ENCODE measurements around the gene AUNIP. TPM values are rescaled to one million over a fixed set of nuclear protein-coding genes. Genes with fewer than 3 reads are reported as not detected.

The AUNIP gene
- total and polyA plus RNA-seq, 2 donors (not counting 3 experiments of a cell fraction or from before 2014, with no cell fraction given), result 1.8 to 4.5 TPM

- Histone ChIP-seq H3K36me3 (ENCODE audit: control insufficient read depth in 2 of 2, extremely low read depth in 1 of 2, insufficient read depth in 2 of 2, low read length in 2 of 2) (no peaks in the 10 kb centered on the region), H3K4me2 (ENCODE audit: insufficient read depth, low read length) (no peak overlapping the region), H3K9me3 (replicated peaks; ENCODE audit: control insufficient read depth, insufficient read depth, low read length) (no peaks in the 10 kb centered on the region), H2AFZ (ENCODE audit: low read depth, low read length) (no peak overlapping the region), H3K9me1 (replicated peaks; ENCODE audit: control insufficient read depth, extremely low read depth, insufficient read depth, low read length) (no peaks in the 10 kb centered on the region), H3K27ac (ENCODE audit: insufficient read depth, low read depth, low read length) (no peak overlapping the region), H3K4me1 (ENCODE audit: control insufficient read depth, extremely low read depth, insufficient read depth, low read length) (no peaks in the 10 kb centered on the region), H3K27me3 (ENCODE audit: control insufficient read depth in 2 of 2, insufficient read depth in 2 of 2, low read length in 2 of 2) (no peaks in the 10 kb centered on the region), H3K9ac (replicated peaks; ENCODE audit: extremely low read depth, insufficient read depth, low read length) (no peak overlapping the region), H4K20me1 (replicated peaks; ENCODE audit: control insufficient read depth, extremely low read depth, insufficient read depth, low read length) (no peaks in the 10 kb centered on the region), H3K4me3 (replicated peaks in 1 of 3; ENCODE audit: insufficient read depth in 1 of 3, low read depth in 1 of 3, low read length in 3 of 3) (no peak overlapping the region), H3K79me2 (ENCODE audit: control insufficient read depth, insufficient read depth, low read length) (no peaks in the 10 kb centered on the region)
- POLR2A ChIA-PET, result no interaction called here
- FAIRE-seq, result no peak
- no TSS peak for BruUV-seq (replicated peaks)
- intact Hi-C loops (cut with micrococcal nuclease), result no loop called here
- dilution Hi-C loops (cut with MboI; ENCODE audit: extremely low pct_ligation_motif_present, low sequenced_read_pairs), result no loop called here
- CTCF ChIA-PET, result interaction anchor here (1.0 to 1.3 kb wide), 2 partner anchors 10 to 177 kb away, joined by 3 to 4 read pairs; no protein-coding TSS in a partner anchor
- TF ChIP-seq MAX (IDR thresholded peaks at IDR 0.05; ENCODE audit: insufficient read depth, insufficient read length) (no peak), FOS (IDR thresholded peaks at IDR 0.05; ENCODE audit: borderline replicate concordance, insufficient read depth, low read length) (no peak), MYC (IDR thresholded peaks at IDR 0.05; ENCODE audit: low read depth, low read length) (no peak), POLR2A (IDR thresholded peaks at IDR 0.05; ENCODE audit: low read depth, low read length) (no peak), EZH2 (IDR thresholded peaks at IDR 0.05; ENCODE audit: borderline replicate concordance, low read depth, low read length, severe bottlenecking) (no peak), POLR2AphosphoS5 (IDR thresholded peaks at IDR 0.05; ENCODE audit: insufficient read depth, low read depth, low read length) (no peak), CTCF (IDR thresholded peaks at IDR 0.05; ENCODE audit: extremely low read depth in 1 of 2, insufficient read depth in 1 of 2, low read depth in 1 of 2, low read length in 2 of 2) (no peak), GATA2 (IDR thresholded peaks at IDR 0.05; ENCODE audit: insufficient read depth, insufficient read length, low read depth, low read length) (no peak), JUN (IDR thresholded peaks at IDR 0.05; ENCODE audit: borderline replicate concordance, insufficient read depth, insufficient read length, low read depth) (no peak)
- DNase-seq (ENCODE audit: low read depth, low spot score), result no peak
Measured at GRCh38 chr1:25785333-25786067, 73.8 kb downstream of the AUNIP start.
